ENCODE data around the gene SURF6.

SURF6 gene

GRCh38 chr9:133282464-133283238 lies 53.3 kb downstream of the SURF6 start:
- no peak for DNase-seq (ENCODE audit: low read depth, low spot score)
- H3K4me3 ChIP-seq (ENCODE audit: low read depth, low read length) = no peak overlapping the region
- no peak for TF ChIP-seq CTCF (IDR thresholded peaks at IDR 0.05; ENCODE audit: low read depth, low read length)
- in situ Hi-C loops (cut with HindIII; ENCODE audit: low sequenced_read_pairs) = no loop called here

GRCh38 chr9:133280392-133280791 lies 55.6 kb downstream of the SURF6 start:
- no peak for DNase-seq (ENCODE audit: low read depth, low spot score)
- in situ Hi-C loops (cut with HindIII; ENCODE audit: low sequenced_read_pairs) = no loop called here
- no peak for TF ChIP-seq CTCF (IDR thresholded peaks at IDR 0.05; ENCODE audit: low read depth, low read length)
- no peak overlapping the region for H3K4me3 ChIP-seq (ENCODE audit: low read depth, low read length)

Measured in astrocyte of the spinal cord (primary cell).